HAP-1 (cell line): ENCODE results near the gene NANS.
A peak's percentile ranks its signal among the peaks of the same experiment; 100 is the strongest.
"Not testable (repeated sequence)": the region's sequence is repeated elsewhere in the genome, so short reads cannot be mapped to it uniquely, and the experiment has no call there.

Experiments used
- DNase-seq, 2 experiments: peaks; one replicate each; pipeline ENCODE4 v3.0.0-alpha.2; 2016 to 2020; ENCODE audit warnings: low spot score in 2 of 2
- H3K27me3 ChIP-seq: fragments of 250-450 bp; sonication (Bioruptor Pico); 2 replicates; pipeline ENCODE4 v1.5.1; 2020; ENCODE audit warnings: low read depth, mild to moderate bottlenecking, moderate library complexity
- H3K36me3 ChIP-seq: fragments of 250-450 bp; sonication (Bioruptor Pico); replicated peaks from 2 replicates; pipeline ENCODE4 v1.5.1; 2020; ENCODE audit warnings: mild to moderate bottlenecking
- H3K4me1 ChIP-seq: fragments of 250-450 bp; sonication (Bioruptor Pico); 2 replicates; pipeline ENCODE4 v1.5.1; 2020; ENCODE audit warnings: mild to moderate bottlenecking
- H3K4me3 ChIP-seq: fragments of 250-450 bp; sonication (Bioruptor Pico); 2 replicates; pipeline ENCODE4 v1.5.1; 2020; ENCODE audit warnings: mild to moderate bottlenecking, moderate library complexity
- H3K9me3 ChIP-seq: fragments of 250-450 bp; sonication (Bioruptor Pico); 2 replicates; pipeline ENCODE4 v1.5.1; 2020; ENCODE audit warnings: mild to moderate bottlenecking, moderate library complexity
- in situ Hi-C: fragments of 300-500 bp; cut with MboI; formaldehyde crosslinking; loops from 3 replicates; pipeline ENCODE4 v1.14.3; 2020; ENCODE audit warnings: low sequenced_read_pairs, inconsistent platforms, mixed read lengths

The NANS gene

GRCh38 chr9:98087420-98088354 lies 31.2 kb downstream of the NANS start:
- in situ Hi-C loops, result no loop called here
- Histone ChIP-seq H3K4me3 (no peak overlapping the region), H3K27me3 (no peaks in the 10 kb centered on the region), H3K4me1 (peaks cover 11% of the 10 kb centered on the region), H3K36me3 (peaks cover 31% of the 10 kb centered on the region), H3K9me3 (no peaks in the 10 kb centered on the region)
- DNase-seq, result no peak

- H3K4me3 ChIP-seq, H3K9me3 ChIP-seq: not testable (repeated sequence)
Measured at GRCh38 chr9:98090674-98091073, 34.1 kb downstream of the NANS start.

GRCh38 chr9:98091735-98092612 lies 35.4 kb downstream of the NANS start:
- H3K4me3 ChIP-seq, result no peak overlapping the region
- in situ Hi-C loops, result no loop called here
- peaks cover 24% of the 10 kb centered on the region for H3K36me3 ChIP-seq
- H3K9me3 ChIP-seq, result no peaks in the 10 kb centered on the region
- H3K27me3 ChIP-seq, result no peaks in the 10 kb centered on the region
- DNase-seq, result peak; percentile 14 to 51
- H3K4me1 ChIP-seq, result peaks cover 11% of the 10 kb centered on the region

More at GRCh38 chr9:98090674-98091073, 34.1 kb downstream of the NANS start:
- in situ Hi-C loops, H3K27me3 ChIP-seq: not testable (repeated sequence)
- Histone ChIP-seq H3K36me3 (peaks cover 22% of the 10 kb centered on the region), H3K4me1 (peaks cover 11% of the 10 kb centered on the region)
- peak; percentile 31 to 47 for DNase-seq

- peaks cover 11% of the 10 kb centered on the region for H3K4me1 ChIP-seq
- H3K27me3 ChIP-seq, result no peaks in the 10 kb centered on the region
- no peak for DNase-seq
- H3K4me3 ChIP-seq, result no peak overlapping the region
- H3K9me3 ChIP-seq, result no peaks in the 10 kb centered on the region
- H3K36me3 ChIP-seq, result peaks cover 24% of the 10 kb centered on the region
- in situ Hi-C loops, result no loop called here
Measured at GRCh38 chr9:98092613-98092931, 36.0 kb downstream of the NANS start.

- Histone ChIP-seq H3K4me3 (no peak overlapping the region), H3K36me3 (peaks cover 33% of the 10 kb centered on the region), H3K27me3 (no peaks in the 10 kb centered on the region), H3K4me1 (peaks cover 11% of the 10 kb centered on the region), H3K9me3 (no peaks in the 10 kb centered on the region)
- DNase-seq, result no peak
- in situ Hi-C loops, result no loop called here
Measured at GRCh38 chr9:98094316-98094715, 37.8 kb downstream of the NANS start.

- H3K9me3 ChIP-seq, result no peaks in the 10 kb centered on the region
- in situ Hi-C loops, result no loop called here
Measured at GRCh38 chr9:98094851-98095250, 38.3 kb downstream of the NANS start.

GRCh38 chr9:98095401-98095800 lies 38.9 kb downstream of the NANS start:
- Histone ChIP-seq H3K4me1 (peaks cover 11% of the 10 kb centered on the region), H3K36me3 (peaks cover 31% of the 10 kb centered on the region), H3K9me3 (no peaks in the 10 kb centered on the region), H3K4me3 (no peak overlapping the region), H3K27me3 (no peaks in the 10 kb centered on the region)
- in situ Hi-C loops, result no loop called here
- DNase-seq, result no peak

More at GRCh38 chr9:98094851-98095250, 38.3 kb downstream of the NANS start:
- H3K36me3 ChIP-seq, result peaks cover 32% of the 10 kb centered on the region
- peaks cover 11% of the 10 kb centered on the region for H3K4me1 ChIP-seq
- DNase-seq, result no peak
- no peaks in the 10 kb centered on the region for H3K27me3 ChIP-seq
- H3K4me3 ChIP-seq, result no peak overlapping the region

- no peak for DNase-seq
- H3K9me3 ChIP-seq, result no peaks in the 10 kb centered on the region
- peaks cover 31% of the 10 kb centered on the region for H3K36me3 ChIP-seq
- H3K27me3 ChIP-seq, result no peaks in the 10 kb centered on the region
- peaks cover 6% of the 10 kb centered on the region for H3K4me1 ChIP-seq
- no peak overlapping the region for H3K4me3 ChIP-seq
- in situ Hi-C loops, result no loop called here
Measured at GRCh38 chr9:98096091-98096490, 39.6 kb downstream of the NANS start.

GRCh38 chr9:98097836-98098235 lies 41.3 kb downstream of the NANS start:
- no peaks in the 10 kb centered on the region for H3K4me1 ChIP-seq
- no peaks in the 10 kb centered on the region for H3K27me3 ChIP-seq
- no peaks in the 10 kb centered on the region for H3K9me3 ChIP-seq
- in situ Hi-C loops, result no loop called here
- peaks cover 31% of the 10 kb centered on the region for H3K36me3 ChIP-seq
- no peak for DNase-seq
- H3K4me3 ChIP-seq, result no peak overlapping the region

- Histone ChIP-seq H3K4me3 (no peak overlapping the region), H3K9me3 (no peaks in the 10 kb centered on the region), H3K4me1 (no peaks in the 10 kb centered on the region), H3K27me3 (no peaks in the 10 kb centered on the region), H3K36me3 (peaks cover 31% of the 10 kb centered on the region)
- in situ Hi-C loops, result no loop called here
- DNase-seq, result no peak
Measured at GRCh38 chr9:98099346-98099745, 42.8 kb downstream of the NANS start.

- DNase-seq, result no peak
- no peak overlapping the region for H3K4me3 ChIP-seq
- H3K36me3 ChIP-seq, result peaks cover 26% of the 10 kb centered on the region
- H3K4me1 ChIP-seq, result no peaks in the 10 kb centered on the region
- in situ Hi-C loops, result no loop called here
- no peaks in the 10 kb centered on the region for H3K27me3 ChIP-seq
- H3K9me3 ChIP-seq, result no peaks in the 10 kb centered on the region
Measured at GRCh38 chr9:98099898-98100297, 43.4 kb downstream of the NANS start.

GRCh38 chr9:98100456-98100855 lies 43.9 kb downstream of the NANS start:
- H3K27me3 ChIP-seq, result no peaks in the 10 kb centered on the region
- no peak overlapping the region for H3K4me3 ChIP-seq
- no peaks in the 10 kb centered on the region for H3K4me1 ChIP-seq
- in situ Hi-C loops, result no loop called here
- no peak for DNase-seq
- no peaks in the 10 kb centered on the region for H3K9me3 ChIP-seq
- peaks cover 21% of the 10 kb centered on the region for H3K36me3 ChIP-seq

- Histone ChIP-seq H3K4me1 (no peaks in the 10 kb centered on the region), H3K27me3 (no peaks in the 10 kb centered on the region), H3K9me3 (no peaks in the 10 kb centered on the region), H3K36me3 (peaks cover 16% of the 10 kb centered on the region), H3K4me3 (no peak overlapping the region)
- in situ Hi-C loops, result no loop called here
- DNase-seq, result no peak
Measured at GRCh38 chr9:98101416-98101815, 44.9 kb downstream of the NANS start.

GRCh38 chr9:98101868-98102273 lies 45.3 kb downstream of the NANS start:
- no peak for DNase-seq
- in situ Hi-C loops, result no loop called here
- peaks cover 14% of the 10 kb centered on the region for H3K36me3 ChIP-seq

More at GRCh38 chr9:98101868-98102273, 45.3 kb downstream of the NANS start:
- Histone ChIP-seq H3K4me3 (no peak overlapping the region), H3K27me3 (no peaks in the 10 kb centered on the region), H3K4me1 (no peaks in the 10 kb centered on the region), H3K9me3 (no peaks in the 10 kb centered on the region)
